Smooth muscle cell (in vitro differentiated cells): Measurements from ENCODE around the gene PCED1B. TPM values are rescaled to one million over a fixed set of nuclear protein-coding genes. Genes with fewer than 3 reads are reported as not detected.

Experiments used
- DNase-seq: peaks from one replicate; lab custom pipeline; 2025; ENCODE audit not compliant: unreplicated experiment; lab: John Stamatoyannopoulos, UW
- H2AFZ ChIP-seq: fragments of 200-600 bp; sonication (generic); 2 replicates; pipeline ENCODE4 v1.6.0; 2016; ENCODE audit warnings: antibody characterized with exemption, low read depth, mild to moderate bottlenecking
- H3F3A ChIP-seq: fragments of 200-600 bp; sonication (generic); 2 replicates; pipeline ENCODE4 v1.6.0; 2017; ENCODE audit warnings: antibody characterized with exemption, low read depth
- H3K27ac ChIP-seq: fragments of 200-600 bp; sonication (generic); 2 replicates; pipeline ENCODE4 v1.5.1; 2016; ENCODE audit warnings: low read depth, mild to moderate bottlenecking
- H3K27me3 ChIP-seq: fragments of 200-600 bp; sonication (generic); 2 replicates; pipeline ENCODE4 v1.6.1; 2016; ENCODE audit warnings: low read depth, mild to moderate bottlenecking
- H3K36me3 ChIP-seq: fragments of 200-600 bp; sonication (generic); 2 replicates; pipeline ENCODE4 v1.5.1; 2016; ENCODE audit warnings: low read depth
- H3K4me1 ChIP-seq: fragments of 200-600 bp; sonication (generic); 2 replicates; pipeline ENCODE4 v1.5.1; 2016; ENCODE audit warnings: low read depth
- H3K4me2 ChIP-seq: fragments of 200-600 bp; sonication (generic); 2 replicates; pipeline ENCODE4 v1.6.0; 2016; ENCODE audit warnings: mild to moderate bottlenecking
- H3K4me3 ChIP-seq: fragments of 200-600 bp; sonication (generic); 2 replicates; pipeline ENCODE4 v1.5.1; 2016; ENCODE audit warnings: mild to moderate bottlenecking
- H3K79me2 ChIP-seq: fragments of 200-600 bp; sonication (generic); 2 replicates; pipeline ENCODE4 v1.6.0; 2016; ENCODE audit warnings: low read depth, mild to moderate bottlenecking
- H3K9ac ChIP-seq: fragments of 200-600 bp; sonication (generic); 2 replicates; pipeline ENCODE4 v1.6.0; 2016; ENCODE audit warnings: low read depth
- H3K9me3 ChIP-seq: fragments of 200-600 bp; sonication (generic); replicated peaks from 2 replicates; pipeline ENCODE4 v1.5.1; 2016; ENCODE audit warnings: low read depth
- H4K20me1 ChIP-seq: fragments of 200-600 bp; sonication (generic); 2 replicates; pipeline ENCODE4 v1.6.0; 2016; ENCODE audit warnings: low read depth
- CTCF ChIP-seq: fragments of 200-600 bp; sonication (generic); IDR thresholded peaks from 2 replicates; pipeline ENCODE4 v1.5.1; 2017; ENCODE audit warnings: borderline replicate concordance, mild to moderate bottlenecking, antibody characterized with exemption; ENCODE audit not compliant: insufficient read depth, poor library complexity, severe bottlenecking
- WGBS: methylation state at CpG from one replicate; pipeline ENCODE4 v1.1.7; 2016; ENCODE audit warnings: low lambda C conversion rate; 5-methylcytosine and 5-hydroxymethylcytosine counted together
- polyA plus RNA-seq: library from polyadenylated mRNA; unstranded; fragments of >200 nt; fragmentation: Nextera tagmentation; extraction: Ambion mirVana; gene quantifications from 2 replicates; pipeline ENCODE4 v1.2.1, GENCODE V29; 2016
- total RNA-seq: library from RNA; depleted of rRNA; stranded (reverse); fragments of >200 nt; gene quantifications from 2 replicates; pipeline ENCODE4 v1.2.3, GENCODE V29; 2014

The PCED1B gene
- total and polyA plus RNA-seq, 2 experiments from 2014 or later, result 2.7 to 3.5 TPM

GRCh38 chr12:47107926-47108325 lies 28.5 kb downstream of the PCED1B start:
- Histone ChIP-seq H3F3A (peaks cover 1% of the 10 kb centered on the region), H3K27me3 (no peaks in the 10 kb centered on the region), H3K9ac (no peak overlapping the region), H3K27ac (no peak overlapping the region), H2AFZ (no peak overlapping the region), H3K79me2 (no peaks in the 10 kb centered on the region), H3K36me3 (no peaks in the 10 kb centered on the region), H3K4me3 (no peak overlapping the region), H3K4me2 (no peak overlapping the region), H4K20me1 (no peaks in the 10 kb centered on the region), H3K9me3 (no peaks in the 10 kb centered on the region), H3K4me1 (no peaks in the 10 kb centered on the region)
- DNase-seq, result no peak
- TF ChIP-seq CTCF, result no peak

DNA sequence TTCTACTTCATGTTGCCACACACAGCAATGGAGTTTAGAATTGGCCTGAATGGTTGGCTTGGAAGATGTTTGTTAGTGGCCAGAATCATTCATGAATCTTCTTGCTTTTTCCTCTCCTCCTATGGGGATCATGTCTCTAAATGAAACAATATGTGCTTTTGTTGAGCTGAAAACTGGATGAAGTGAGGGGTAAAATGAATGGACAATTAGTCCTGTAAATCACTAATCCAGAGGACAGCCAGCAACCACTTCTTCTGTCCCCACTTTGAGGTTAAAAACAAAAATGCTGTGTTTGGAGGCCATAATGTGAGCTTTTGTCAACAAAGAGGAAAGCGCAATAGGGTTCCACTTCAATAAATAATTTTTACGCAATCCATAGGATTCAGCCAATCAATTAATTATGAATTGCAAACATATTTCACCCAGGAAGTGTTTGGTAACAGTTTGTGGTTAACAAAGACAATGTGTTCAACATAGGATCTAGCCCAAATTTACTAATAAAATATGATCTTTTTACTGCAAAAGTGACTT lies 30.7 kb downstream of the PCED1B start:
- Histone ChIP-seq H3K4me3 (no peak overlapping the region), H3K9ac (no peak overlapping the region), H3K4me1 (no peaks in the 10 kb centered on the region), H3K4me2 (no peak overlapping the region), H3K27ac (no peak overlapping the region), H4K20me1 (no peaks in the 10 kb centered on the region), H3K79me2 (no peaks in the 10 kb centered on the region), H3F3A (no peaks in the 10 kb centered on the region), H3K9me3 (no peaks in the 10 kb centered on the region), H3K36me3 (no peaks in the 10 kb centered on the region), H2AFZ (no peak overlapping the region), H3K27me3 (no peaks in the 10 kb centered on the region)
- 96% methylated on average over 2 of the region's 2 CpGs for WGBS
- no peak for DNase-seq
- no peak for TF ChIP-seq CTCF

GRCh38 chr12:47110718-47111391 lies 31.4 kb downstream of the PCED1B start:
- H3K27me3 ChIP-seq, result no peaks in the 10 kb centered on the region
- DNase-seq, result no peak

More at GRCh38 chr12:47110718-47111391, 31.4 kb downstream of the PCED1B start:
- no peak overlapping the region for H3K27ac ChIP-seq
- no peak overlapping the region for H3K9ac ChIP-seq
- WGBS, result 94% methylated on average over 2 of the region's 2 CpGs
- TF ChIP-seq CTCF, result no peak
- no peaks in the 10 kb centered on the region for H3K36me3 ChIP-seq
- no peaks in the 10 kb centered on the region for H4K20me1 ChIP-seq
- H3K4me2 ChIP-seq, result no peak overlapping the region
- H2AFZ ChIP-seq, result no peak overlapping the region
- H3K4me3 ChIP-seq, result no peak overlapping the region
- no peaks in the 10 kb centered on the region for H3K9me3 ChIP-seq
- no peaks in the 10 kb centered on the region for H3F3A ChIP-seq
- no peaks in the 10 kb centered on the region for H3K4me1 ChIP-seq
- no peaks in the 10 kb centered on the region for H3K79me2 ChIP-seq
